Kidney (tissue), 14 donors: ENCODE data around the gene MSRB3. TPM values are rescaled to one million over a fixed set of nuclear protein-coding genes. Genes with fewer than 3 reads are reported as not detected.

Source experiments
- DNase-seq, 5 donors: peaks; one replicate each; pipeline ENCODE4 v3.0.0-alpha.2; 2013 to 2020
- FAIRE-seq: peaks from 2 replicates; lab custom pipeline; 2012; peaks lifted over from hg19 to GRCh38; lab: Jason Lieb, UNC
- H3K27ac ChIP-seq, 2 donors: one replicate each; pipeline ENCODE4 v1.7.0; 2013; ENCODE audit warnings: low read depth in 2 of 2, low read length in 2 of 2, inconsistent platforms in 1 of 2
- H3K27me3 ChIP-seq: one replicate; pipeline ENCODE4 v1.7.1; 2013; ENCODE audit warnings: low read length, inconsistent platforms; ENCODE audit not compliant: control insufficient read depth, insufficient read depth
- H3K36me3 ChIP-seq, 3 donors: one replicate each; pipeline versions ENCODE4 v1.7.0 to v1.7.1; 2013; ENCODE audit warnings: low read length in 3 of 3, control low read depth in 1 of 3, inconsistent platforms in 1 of 3; ENCODE audit not compliant: insufficient read depth in 3 of 3, control insufficient read depth in 2 of 3
- H3K4me1 ChIP-seq, 3 donors: one replicate each; pipeline versions ENCODE4 v1.7.0 to v1.7.1; 2013; ENCODE audit warnings: low read length in 3 of 3, inconsistent platforms in 1 of 3, low read depth in 1 of 3; ENCODE audit not compliant: control insufficient read depth in 2 of 3, insufficient read depth in 2 of 3
- H3K4me3 ChIP-seq, 3 donors: one replicate each; pipeline versions ENCODE4 v1.7.0 to v1.8.1; 2013; ENCODE audit warnings: low read length in 3 of 3, control low read depth in 1 of 3, inconsistent platforms in 1 of 3
- H3K9ac ChIP-seq, 3 donors: one replicate each; pipeline versions ENCODE4 v1.7.0 to v1.7.1; 2013; ENCODE audit warnings: low read length in 3 of 3, control low read depth in 1 of 3, inconsistent platforms in 1 of 3
- H3K9me3 ChIP-seq, 3 donors: one replicate each; pipeline versions ENCODE4 v1.7.0 to v1.7.1; 2013; ENCODE audit warnings: low read length in 3 of 3, control low read depth in 1 of 3, inconsistent platforms in 1 of 3; ENCODE audit not compliant: control insufficient read depth in 2 of 3, insufficient read depth in 1 of 3
- intact Hi-C: fragments of 100-400 bp; cut with DNase I; formaldehyde crosslinking; loops from one replicate; pipeline ENCODE4 v1.11.1; 2022
- polyA plus RNA-seq: library from polyadenylated mRNA; stranded (reverse); fragments of 350-450 nt; fragmentation: Illumina TruSeq; extraction: RNeasy Lipid Tissue Mini Kit (QIAGEN cat#74804); gene quantifications from one replicate; pipeline ENCODE4 v1.2.3, GENCODE V29; 2014; ENCODE audit warnings: low read depth, low replicate concordance; ENCODE audit not compliant: insufficient read depth
- total RNA-seq: library from RNA; stranded (reverse); fragmentation: NEBNext Ultra II Directional; extraction: Animal tissue kit (Norgen Biotek cat#: 25700); gene quantifications from one replicate; pipeline ENCODE4 v1.2.1, GENCODE V29; 2021
- TF ChIP-seq, protein P1 (sequence below): IDR thresholded peaks from 3 replicates; pipeline ENCODE4 v1.5.1; 2012; ENCODE audit warnings: mild to moderate bottlenecking, moderate library complexity, borderline replicate concordance; ENCODE audit not compliant: insufficient read depth; ENCODE audit errors: extremely low read depth
- donor health status: control.
- donor health status: control.
- donor health status: control.
- donor health status: control.
- donor health status: control.
- donor health status: DM: yes; HTN: yes; CAD: no.
- donor health status: Normal renal cell carcinoma (clear cell type).

Gene MSRB3
- total and polyA plus RNA-seq, 2 donors from 2014 or later: 10.3 to 35.9 TPM

GRCh38 chr12:65500091-65500900 lies 221.8 kb downstream of the MSRB3 start:
- H3K36me3 ChIP-seq: no peaks in the 10 kb centered on the region
- no peak for DNase-seq
- H3K9ac ChIP-seq: no peak overlapping the region
- no peaks in the 10 kb centered on the region for H3K9me3 ChIP-seq
- H3K27me3 ChIP-seq: no peaks in the 10 kb centered on the region
- no peak for FAIRE-seq
- intact Hi-C loops: no loop called here
- peaks cover 0 to 3% (median 2%) of the 10 kb centered on the region in 3 donors for H3K4me1 ChIP-seq
- H3K4me3 ChIP-seq: no peak overlapping the region
- TF ChIP-seq, protein P1, sequence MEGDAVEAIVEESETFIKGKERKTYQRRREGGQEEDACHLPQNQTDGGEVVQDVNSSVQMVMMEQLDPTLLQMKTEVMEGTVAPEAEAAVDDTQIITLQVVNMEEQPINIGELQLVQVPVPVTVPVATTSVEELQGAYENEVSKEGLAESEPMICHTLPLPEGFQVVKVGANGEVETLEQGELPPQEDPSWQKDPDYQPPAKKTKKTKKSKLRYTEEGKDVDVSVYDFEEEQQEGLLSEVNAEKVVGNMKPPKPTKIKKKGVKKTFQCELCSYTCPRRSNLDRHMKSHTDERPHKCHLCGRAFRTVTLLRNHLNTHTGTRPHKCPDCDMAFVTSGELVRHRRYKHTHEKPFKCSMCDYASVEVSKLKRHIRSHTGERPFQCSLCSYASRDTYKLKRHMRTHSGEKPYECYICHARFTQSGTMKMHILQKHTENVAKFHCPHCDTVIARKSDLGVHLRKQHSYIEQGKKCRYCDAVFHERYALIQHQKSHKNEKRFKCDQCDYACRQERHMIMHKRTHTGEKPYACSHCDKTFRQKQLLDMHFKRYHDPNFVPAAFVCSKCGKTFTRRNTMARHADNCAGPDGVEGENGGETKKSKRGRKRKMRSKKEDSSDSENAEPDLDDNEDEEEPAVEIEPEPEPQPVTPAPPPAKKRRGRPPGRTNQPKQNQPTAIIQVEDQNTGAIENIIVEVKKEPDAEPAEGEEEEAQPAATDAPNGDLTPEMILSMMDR: no peak
- no peak overlapping the region for H3K27ac ChIP-seq

DNA sequence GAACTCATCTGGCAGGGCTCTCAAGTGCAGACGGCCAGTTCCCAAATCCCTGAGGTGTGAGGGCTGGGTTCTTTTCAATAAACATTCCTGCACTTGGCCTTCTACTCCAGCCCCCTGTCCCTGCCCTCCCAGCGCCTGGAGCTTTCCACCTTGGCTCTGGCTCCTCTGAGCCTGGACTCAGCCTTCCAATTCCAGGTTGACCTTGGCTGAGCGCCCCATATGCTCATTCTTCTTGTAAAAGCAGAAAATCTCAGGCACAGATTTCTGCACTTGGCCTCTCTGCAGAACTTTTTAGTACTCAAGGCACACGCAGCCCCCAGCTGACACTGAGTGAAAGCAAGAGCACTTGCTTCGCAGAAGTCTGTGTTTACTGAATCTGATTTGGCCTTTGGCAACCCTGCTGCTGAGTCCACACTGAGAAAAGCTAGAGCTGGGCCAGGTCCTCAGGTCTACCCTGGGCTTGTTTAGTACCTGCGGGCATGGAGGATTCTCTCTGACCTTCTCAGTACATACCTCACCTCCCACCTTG lies 222.7 kb downstream of the MSRB3 start:
- H3K27me3 ChIP-seq: no peaks in the 10 kb centered on the region
- peaks cover 0 to 3% (median 2%) of the 10 kb centered on the region in 3 donors for H3K4me1 ChIP-seq
- intact Hi-C loops: no loop called here
- peak in 2 of 5 donors; percentile 23 to 69 for DNase-seq
- H3K9me3 ChIP-seq: no peaks in the 10 kb centered on the region
- FAIRE-seq: no peak
- H3K36me3 ChIP-seq: no peaks in the 10 kb centered on the region
- H3K4me3 ChIP-seq: no peak overlapping the region
- no peak overlapping the region for H3K27ac ChIP-seq
- no peak overlapping the region for H3K9ac ChIP-seq
- TF ChIP-seq, protein P1: no peak

- Histone ChIP-seq H3K4me1 (peaks cover 0 to 3% (median 2%) of the 10 kb centered on the region in 3 donors), H3K27ac (no peak overlapping the region), H3K9ac (no peak overlapping the region), H3K9me3 (no peaks in the 10 kb centered on the region), H3K4me3 (no peak overlapping the region), H3K27me3 (no peaks in the 10 kb centered on the region), H3K36me3 (no peaks in the 10 kb centered on the region)
- FAIRE-seq (no peak), DNase-seq (no peak)
- TF ChIP-seq, protein P1: no peak
- intact Hi-C loops: no loop called here
These were observed 223.5 kb downstream of the MSRB3 start for GRCh38 chr12:65501935-65502334.
